NCI-H1092 (cell line): Measurements from ENCODE around the gene CLTCL1.
"Not testable (repeated sequence)": the region's sequence is repeated elsewhere in the genome, so short reads cannot be mapped to it uniquely, and the experiment has no call there.

Source experiments
- DNase-seq: peaks from one replicate; lab custom pipeline; 2025; lab: John Stamatoyannopoulos, UW

The CLTCL1 gene

GRCh38 chr22:19175602-19176174 is 115.8 kb downstream of the CLTCL1 start:
- no peak for DNase-seq

GRCh38 chr22:19175026-19175601 is 116.4 kb downstream of the CLTCL1 start:
- DNase-seq: no peak

DNA sequence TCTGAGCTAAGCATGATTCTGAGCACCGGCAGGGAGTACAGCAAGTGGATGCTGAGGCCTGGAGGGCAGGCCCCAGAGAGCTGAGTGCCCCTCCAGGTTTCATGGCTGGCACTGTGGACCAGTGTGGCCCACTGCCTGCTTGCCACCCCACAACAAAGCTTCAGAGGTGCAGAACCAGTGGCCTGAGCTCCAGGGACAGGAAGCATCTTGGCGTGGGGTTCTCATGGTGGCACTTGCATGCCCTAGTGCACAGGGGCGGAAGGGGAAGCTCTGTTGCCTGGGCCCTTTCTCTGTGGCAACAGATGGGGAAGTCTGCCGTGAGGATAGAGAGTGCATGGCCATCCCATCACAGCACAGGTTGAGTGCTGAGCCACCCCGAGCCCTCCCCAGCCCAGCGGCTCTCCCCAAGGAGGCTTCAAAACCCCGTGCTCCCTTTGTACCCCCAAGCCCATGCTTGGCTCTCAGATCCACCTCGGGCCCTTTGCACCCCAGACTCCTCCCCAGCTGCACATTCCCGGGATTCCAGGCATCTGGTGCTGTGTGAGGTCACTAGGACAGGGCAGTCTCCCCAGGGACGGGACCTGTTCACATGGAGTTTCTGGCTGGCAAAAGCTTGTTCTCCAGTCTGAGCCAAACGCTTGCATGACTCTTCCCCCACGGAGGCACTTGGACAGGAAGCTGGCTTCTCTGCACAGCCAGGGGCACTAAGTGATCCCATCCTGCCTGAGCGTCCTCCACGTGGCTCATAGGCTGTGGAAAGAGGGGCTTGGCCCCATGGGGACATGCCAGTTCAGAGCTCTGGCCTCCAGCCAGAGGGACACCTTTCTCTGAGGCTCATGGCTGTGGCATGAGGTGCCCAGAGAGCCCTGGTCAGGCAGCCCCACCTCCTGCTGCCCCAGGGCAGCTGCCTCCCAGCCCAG is 117.2 kb downstream of the CLTCL1 start:
- no peak for DNase-seq

GRCh38 chr22:19173047-19174035 is 118.2 kb downstream of the CLTCL1 start:
- no peak for DNase-seq

DNA sequence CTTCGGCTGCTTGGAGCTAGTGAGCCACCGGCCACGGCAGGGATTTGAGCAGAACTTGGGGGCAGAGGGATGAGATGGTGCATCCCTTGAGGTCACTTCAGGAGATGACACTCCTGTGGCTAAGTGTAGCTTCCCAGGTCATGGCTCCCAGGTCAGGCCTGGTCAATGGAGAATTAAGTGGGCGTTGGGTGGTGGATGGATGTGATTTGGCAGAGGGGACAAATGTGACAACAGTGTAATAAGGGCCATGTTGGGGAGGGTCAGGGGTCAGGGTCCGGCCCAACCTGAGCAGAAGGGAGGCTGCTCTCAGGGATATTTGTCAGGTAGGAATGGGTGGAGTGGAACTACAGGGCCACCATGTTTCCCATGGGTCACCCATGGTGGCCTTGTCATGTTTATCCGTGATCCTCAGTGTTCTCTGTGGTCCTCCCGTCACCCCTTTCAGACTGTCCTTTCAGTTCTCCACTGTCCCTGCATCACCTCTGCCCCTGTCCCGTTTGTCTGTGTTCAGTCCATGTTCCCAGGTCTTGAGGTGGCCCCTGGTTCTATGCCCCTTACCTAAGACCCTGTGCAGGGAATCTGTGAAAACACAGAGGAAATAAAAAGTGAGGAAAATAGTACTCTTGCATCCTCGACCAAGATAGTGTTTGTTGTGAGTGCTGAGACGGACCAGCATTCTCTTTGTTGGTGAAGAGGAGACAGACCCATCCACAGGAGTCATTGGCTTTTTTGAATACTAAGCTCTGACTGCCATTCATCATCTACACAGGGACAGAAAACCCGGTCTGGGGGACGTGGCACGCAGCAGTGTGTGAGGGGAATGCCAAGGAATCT is 119.1 kb downstream of the CLTCL1 start:
- no peak for DNase-seq

DNA sequence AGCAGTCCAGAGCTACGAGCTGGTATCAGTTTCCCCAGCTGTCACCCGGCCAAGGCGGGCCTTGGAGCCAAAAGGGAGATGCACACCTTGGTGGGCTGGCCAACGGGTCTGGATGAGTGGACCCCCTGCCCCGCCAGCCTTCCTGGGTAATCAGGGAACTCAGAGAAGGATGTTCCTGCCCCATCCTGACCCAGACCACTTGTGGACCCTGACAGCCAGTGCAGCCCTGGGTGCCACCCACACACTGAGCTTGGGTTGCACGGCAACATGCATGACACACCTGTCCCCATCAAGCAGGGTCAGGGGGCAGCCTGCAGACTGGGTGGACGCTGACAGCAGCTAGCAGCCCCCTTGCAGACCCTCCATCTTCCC is 121.6 kb downstream of the CLTCL1 start:
- no peak for DNase-seq

- no peak for DNase-seq
Observed at GRCh38 chr22:19169002-19169946, 122.2 kb downstream of the CLTCL1 start.

DNA sequence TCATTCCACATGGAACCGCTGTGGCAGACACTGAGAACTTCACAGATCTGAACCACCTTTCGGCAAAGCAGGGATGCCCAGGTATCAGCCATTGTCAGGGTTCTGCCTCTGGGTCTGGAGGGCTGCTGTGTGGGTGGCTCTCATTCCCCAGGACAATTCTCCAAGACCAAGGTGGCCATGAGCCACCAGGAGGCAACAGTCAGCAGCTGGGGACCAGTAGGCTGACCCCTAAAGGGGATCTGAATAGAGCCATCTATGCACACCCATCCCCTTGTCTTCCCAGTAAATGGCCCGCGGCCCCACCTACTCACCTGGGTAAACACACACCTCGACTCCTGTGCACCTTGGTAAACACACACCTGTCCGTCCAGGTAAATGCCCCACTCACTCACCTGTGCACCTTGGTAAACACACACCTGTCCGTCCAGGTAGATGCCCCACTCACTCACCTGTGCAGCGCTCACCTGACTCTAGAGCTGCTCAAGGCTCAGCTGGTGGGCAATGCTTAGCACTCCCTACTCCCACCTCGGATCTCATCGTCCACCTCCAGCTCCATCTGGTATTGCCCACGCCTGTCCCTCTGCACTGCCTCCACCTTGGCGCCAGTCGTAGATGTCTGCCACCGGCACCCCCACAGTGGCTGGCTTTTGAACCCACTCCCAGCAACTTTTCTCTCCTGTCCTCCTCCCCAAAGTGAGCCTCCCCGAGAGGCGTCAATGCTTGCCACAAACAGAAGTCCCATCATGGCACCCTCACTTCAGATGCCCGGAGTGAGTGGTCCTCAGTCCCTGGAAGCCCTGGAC is 123.2 kb downstream of the CLTCL1 start:
- no peak for DNase-seq

DNA sequence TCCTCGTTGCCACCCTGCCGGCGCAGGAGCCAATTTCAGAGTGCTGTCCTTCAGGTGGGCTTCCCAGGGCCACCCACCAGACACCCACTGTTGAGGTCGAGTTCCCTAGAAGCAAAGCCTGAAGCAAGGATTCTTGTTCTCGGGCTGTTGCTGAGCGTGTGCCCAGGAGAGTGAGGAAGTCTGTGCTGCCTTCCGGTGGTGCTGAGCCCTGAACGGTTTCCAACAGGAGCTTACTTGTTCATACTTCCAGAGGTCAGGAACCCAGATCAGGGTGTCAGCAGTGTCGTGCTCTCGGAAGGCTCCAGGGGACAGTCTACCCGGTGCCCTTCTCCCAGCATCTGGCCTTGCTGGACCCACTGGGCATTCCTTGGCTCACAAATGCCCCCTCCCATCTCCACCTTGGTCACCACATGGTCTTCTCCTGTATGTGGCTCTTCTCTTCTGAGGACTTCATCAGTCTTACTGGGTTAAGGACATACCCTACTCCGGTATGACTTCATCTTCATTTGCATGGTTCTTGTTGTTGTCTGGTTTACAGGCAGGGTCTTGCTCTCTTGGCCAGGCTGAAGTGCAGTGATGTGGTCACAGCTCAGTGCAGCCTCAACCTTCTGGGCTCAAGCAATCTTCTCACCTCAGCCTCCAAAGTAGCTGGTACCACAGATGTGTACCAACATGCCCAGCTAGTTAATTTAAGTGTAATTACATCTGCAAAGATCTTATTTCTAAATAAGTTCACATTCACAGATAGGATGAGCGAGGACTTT is 124.2 kb downstream of the CLTCL1 start:
- DNase-seq: no peak

DNA sequence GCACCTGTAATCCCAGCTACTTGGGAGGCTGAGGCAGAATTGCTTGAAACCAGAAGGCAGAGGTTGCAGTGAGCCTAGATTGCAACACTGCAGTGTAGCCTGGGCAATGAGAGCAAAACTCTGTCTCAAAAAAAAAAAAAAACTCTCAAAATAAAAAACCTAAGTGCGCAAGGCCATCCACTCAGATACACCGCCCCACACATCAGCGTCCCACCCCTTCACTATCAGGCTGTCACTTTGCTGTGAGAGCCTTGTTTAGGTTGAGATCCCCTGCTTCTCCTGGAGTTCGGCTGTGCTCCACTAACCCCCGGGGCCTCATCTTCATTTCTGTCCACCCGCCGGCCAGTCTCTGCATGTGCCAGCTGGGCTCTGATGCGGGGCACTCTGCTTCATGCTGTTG is 125.1 kb downstream of the CLTCL1 start:
- no peak for DNase-seq

GRCh38 chr22:19164425-19164824 is 127.1 kb downstream of the CLTCL1 start:
- no peak for DNase-seq

DNA sequence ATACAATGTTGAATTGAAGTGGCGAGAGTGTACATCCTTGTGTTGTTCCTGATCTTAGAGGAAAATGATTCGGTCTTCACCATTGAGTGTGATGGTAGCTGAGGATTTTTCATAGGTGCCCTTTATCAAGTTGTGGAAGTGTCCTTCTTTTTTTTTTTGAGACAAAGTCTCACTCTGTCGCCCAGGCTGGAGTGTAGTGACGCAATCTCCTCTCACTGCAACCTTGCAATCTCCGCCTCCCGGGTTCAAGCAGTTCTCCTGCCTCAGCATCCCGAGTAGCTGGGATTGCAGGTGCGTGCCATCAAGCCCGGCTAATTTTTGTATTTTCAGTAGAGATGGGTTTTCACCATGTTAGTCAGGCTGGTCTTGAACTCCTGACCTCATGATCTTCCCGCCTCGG is 132.9 kb downstream of the CLTCL1 start:
- DNase-seq: not testable (repeated sequence)

- not testable (repeated sequence) for DNase-seq
Observed at GRCh38 chr22:19156109-19156508, 135.4 kb downstream of the CLTCL1 start.

GRCh38 chr22:19152942-19153883 is 138.3 kb downstream of the CLTCL1 start:
- no peak for DNase-seq

- DNase-seq: no peak
Observed at GRCh38 chr22:19151329-19152191, 140.0 kb downstream of the CLTCL1 start.
